Measurements from ENCODE around the gene CCDC73.

GRCh38 chr11:32704261-32704660 lies 90.2 kb downstream of the CCDC73 start:
- TF ChIP-seq EZH2phosphoT487 (IDR thresholded peaks at IDR 0.05; ENCODE audit: borderline replicate concordance, low read depth) (no peak), GATA2 (CRISPR knock-in tag; IDR thresholded peaks at IDR 0.05) (no peak), RCOR1 (IDR thresholded peaks at IDR 0.05; ENCODE audit: low read length) (no peak)

All from SK-N-SH (cell line).